H9 (cell line): ENCODE data around the gene CPT1A. TPM values are rescaled to one million over a fixed set of nuclear protein-coding genes. Genes with fewer than 3 reads are reported as not detected.

ENCODE experiments used
- DNase-seq: peaks from one replicate; pipeline ENCODE4 v3.0.0-alpha.2; 2017
- H2AFZ ChIP-seq: one replicate; pipeline ENCODE4 v1.6.1; 2013; ENCODE audit warnings: mild to moderate bottlenecking, low read length, control low read depth, moderate library complexity
- H2AK5ac ChIP-seq: 2 replicates; pipeline ENCODE4 v1.6.1; 2013; ENCODE audit warnings: low read length, control low read depth, mixed read lengths; ENCODE audit not compliant: insufficient read length
- H2BK120ac ChIP-seq: one replicate; pipeline ENCODE4 v1.6.1; 2013; ENCODE audit warnings: low read depth, mild to moderate bottlenecking, low read length, control low read depth, inconsistent platforms; ENCODE audit not compliant: poor library complexity, severe bottlenecking
- H2BK12ac ChIP-seq: 2 replicates; pipeline ENCODE4 v1.6.1; 2013; ENCODE audit warnings: low read length, control low read depth, mixed read lengths, low read depth; ENCODE audit not compliant: insufficient read length
- H2BK15ac ChIP-seq: 2 replicates; pipeline ENCODE4 v1.6.1; 2013; ENCODE audit warnings: low read depth, low read length, control low read depth
- H2BK20ac ChIP-seq: one replicate; pipeline ENCODE4 v1.6.1; 2013; ENCODE audit warnings: low read depth, mild to moderate bottlenecking, low read length, control low read depth, inconsistent platforms; ENCODE audit not compliant: poor library complexity, severe bottlenecking
- H2BK5ac ChIP-seq: 2 replicates; pipeline ENCODE4 v1.6.1; 2013; ENCODE audit warnings: low read length, control low read depth, mixed read lengths; ENCODE audit not compliant: insufficient read length
- H3K14ac ChIP-seq: 2 replicates; pipeline ENCODE4 v1.6.1; 2013; ENCODE audit warnings: low read length, control low read depth; ENCODE audit not compliant: insufficient read depth
- H3K18ac ChIP-seq: 2 replicates; pipeline ENCODE4 v1.6.1; 2013; ENCODE audit warnings: low read depth, mild to moderate bottlenecking, mixed read lengths, low read length, control low read depth; ENCODE audit not compliant: insufficient read length
- H3K23ac ChIP-seq: 2 replicates; pipeline ENCODE4 v1.6.1; 2013; ENCODE audit warnings: low read length, control low read depth, mixed read lengths, low read depth; ENCODE audit not compliant: insufficient read length
- H3K23me2 ChIP-seq: 2 replicates; pipeline ENCODE4 v1.6.1; 2013; ENCODE audit warnings: low read depth, mild to moderate bottlenecking, mixed read lengths, low read length, control low read depth; ENCODE audit not compliant: insufficient read length, poor library complexity, severe bottlenecking
- H3K27ac ChIP-seq: 2 replicates; pipeline ENCODE4 v1.5.1; 2013; ENCODE audit warnings: low read length, control low read depth, mixed read lengths, low read depth; ENCODE audit not compliant: insufficient read length
- H3K27me3 ChIP-seq: 2 replicates; pipeline ENCODE4 v1.6.1; 2013; ENCODE audit warnings: low read length, control low read depth, inconsistent platforms; ENCODE audit not compliant: insufficient read depth
- H3K4ac ChIP-seq: 2 replicates; pipeline ENCODE4 v1.6.1; 2013; ENCODE audit warnings: low read depth, mild to moderate bottlenecking, control low read depth, inconsistent platforms, low read length, moderate library complexity
- H3K4me1 ChIP-seq: 2 replicates; pipeline ENCODE4 v1.6.1; 2013; ENCODE audit warnings: low read length, control low read depth, inconsistent platforms; ENCODE audit not compliant: insufficient read depth
- H3K4me2 ChIP-seq: 2 replicates; pipeline ENCODE4 v1.6.1; 2013; ENCODE audit warnings: low read length, control low read depth, mixed read lengths; ENCODE audit not compliant: insufficient read length, insufficient read depth
- H3K56ac ChIP-seq: 2 replicates; pipeline ENCODE4 v1.6.1; 2013; ENCODE audit warnings: low read depth, mild to moderate bottlenecking, mixed read lengths, low read length, control low read depth; ENCODE audit not compliant: insufficient read length
- H3K79me1 ChIP-seq: 2 replicates; pipeline ENCODE4 v1.6.1; 2013; ENCODE audit warnings: low read depth, mild to moderate bottlenecking, moderate library complexity, low read length, control low read depth, inconsistent platforms; ENCODE audit not compliant: insufficient read depth, poor library complexity, severe bottlenecking
- H3K79me2 ChIP-seq: 2 replicates; pipeline ENCODE4 v1.6.1; 2013; ENCODE audit warnings: low read length, control low read depth, inconsistent platforms; ENCODE audit not compliant: insufficient read depth
- H3K9ac ChIP-seq: 2 replicates; pipeline ENCODE4 v1.6.1; 2013; ENCODE audit warnings: low read length, control low read depth, mixed read lengths; ENCODE audit not compliant: insufficient read length; ENCODE audit errors: extremely low read depth
- H3K9me3 ChIP-seq: one replicate; pipeline ENCODE4 v1.6.1; 2013; ENCODE audit warnings: low read depth, low read length, inconsistent platforms; ENCODE audit not compliant: control insufficient read depth
- H3T11ph ChIP-seq: one replicate; pipeline ENCODE4 v1.6.1; 2013; ENCODE audit warnings: mild to moderate bottlenecking, low read length, control low read depth, inconsistent platforms
- H4K20me1 ChIP-seq: one replicate; pipeline ENCODE4 v1.6.1; 2013; ENCODE audit not compliant: control insufficient read depth, insufficient read length, insufficient read depth
- H4K5ac ChIP-seq: 2 replicates; pipeline ENCODE4 v1.6.1; 2013; ENCODE audit warnings: low read depth, mild to moderate bottlenecking, mixed read lengths, low read length, control low read depth; ENCODE audit not compliant: insufficient read length
- H4K8ac ChIP-seq: replicated peaks from 2 replicates; pipeline ENCODE4 v1.6.1; 2013; ENCODE audit warnings: low read length, control low read depth, mixed read lengths, low read depth; ENCODE audit not compliant: insufficient read length
- H4K91ac ChIP-seq: 2 replicates; pipeline ENCODE4 v1.6.1; 2013; ENCODE audit warnings: low read depth, mild to moderate bottlenecking, moderate library complexity, mixed read lengths, low read length, control low read depth; ENCODE audit not compliant: insufficient read length
- H3K27ac Mint-ChIP-seq, 3 experiments: 2 replicates in 2 of 3; 3 replicates in 1 of 3; pipeline ENCODE4 v1.8.0; 2020 to 2021; ENCODE audit warnings: mixed read lengths in 3 of 3, mild to moderate bottlenecking in 1 of 3, moderate library complexity in 1 of 3
- H3K27me3 Mint-ChIP-seq: 2 replicates; pipeline ENCODE4 v1.8.0; 2021; ENCODE audit warnings: low read depth, mild to moderate bottlenecking, moderate library complexity, mixed read lengths
- H3K36me3 Mint-ChIP-seq, 3 experiments: 2 replicates in 2 of 3; 3 replicates in 1 of 3; pipeline ENCODE4 v1.8.0; 2020 to 2021; ENCODE audit warnings: low read depth in 3 of 3, mixed read lengths in 3 of 3; ENCODE audit not compliant: insufficient read depth in 1 of 3
- H3K4me1 Mint-ChIP-seq, 2 experiments: 2 replicates each; pipeline ENCODE4 v1.8.0; 2020; ENCODE audit warnings: mixed read lengths in 2 of 2
- H3K4me3 Mint-ChIP-seq, 2 experiments: 2 replicates in 1 of 2; 3 replicates in 1 of 2; pipeline ENCODE4 v1.8.0; 2020 to 2021; ENCODE audit warnings: mild to moderate bottlenecking in 2 of 2, mixed read lengths in 2 of 2, moderate library complexity in 1 of 2
- H3K9me3 Mint-ChIP-seq, 2 experiments: 2 replicates in 1 of 2; 3 replicates in 1 of 2; pipeline ENCODE4 v1.8.0; 2020; ENCODE audit warnings: mild to moderate bottlenecking in 2 of 2, mixed read lengths in 2 of 2, moderate library complexity in 1 of 2
- CTCF ChIP-seq: fragments of 200-600 bp; sonication (generic); conservative IDR thresholded peaks from 3 replicates; pipeline ENCODE4 v1.8.0; 2021; ENCODE audit warnings: antibody characterized with exemption, mild to moderate bottlenecking
- WGBS: extraction: QIAGEN DNeasy Blood & Tissue Kit; methylation state at CpG from one replicate; pipeline ENCODE4 v1.1.7; 2013; ENCODE audit warnings: missing lambda C conversion rate, low lambda C conversion rate, mixed read lengths; ENCODE audit not compliant: insufficient read length; ENCODE audit errors: extremely low coverage; 5-methylcytosine and 5-hydroxymethylcytosine counted together
- total RNA-seq: library from RNA; stranded (reverse); gene quantifications from 2 replicates; pipeline ENCODE4 v1.2.1, GENCODE V29; 2021

CPT1A gene
- total RNA-seq, 1 experiment from 2014 or later = 7.5 TPM

GRCh38 chr11:68722143-68722542 is 119.6 kb downstream of the CPT1A start:
- no peak overlapping the region for H3K9ac ChIP-seq
- peaks cover 0 to 5% (median 3%) of the 10 kb centered on the region in 3 experiments; a peak in 3 of 7 replicates for H3K36me3 Mint-ChIP-seq
- H4K8ac ChIP-seq = no peak overlapping the region
- no peak overlapping the region for H2BK20ac ChIP-seq
- H2BK5ac ChIP-seq = no peak overlapping the region
- H3K23me2 ChIP-seq = no peaks in the 10 kb centered on the region
- H3K27me3 Mint-ChIP-seq = no peaks in the 10 kb centered on the region
- H3K27me3 ChIP-seq = no peaks in the 10 kb centered on the region
- no peak overlapping the region for H4K5ac ChIP-seq
- no peak overlapping the region for H4K91ac ChIP-seq
- H2AK5ac ChIP-seq = no peak overlapping the region
- H3K79me1 ChIP-seq = no peaks in the 10 kb centered on the region
- no peak overlapping the region for H2AFZ ChIP-seq
- no peak overlapping the region for H3K27ac Mint-ChIP-seq
- H3T11ph ChIP-seq = no peak overlapping the region
- H2BK120ac ChIP-seq = no peak overlapping the region
- H3K56ac ChIP-seq = no peak overlapping the region
- no peak overlapping the region for H3K23ac ChIP-seq
- no peaks in the 10 kb centered on the region for H3K9me3 ChIP-seq
- H3K4me1 Mint-ChIP-seq = peaks cover 6 to 9% of the 10 kb centered on the region in 2 experiments
- no peak overlapping the region for H3K4ac ChIP-seq
- H3K79me2 ChIP-seq = no peaks in the 10 kb centered on the region
- H3K4me1 ChIP-seq = no peaks in the 10 kb centered on the region; the same call in 1 of the 2 replicates
- no peak for TF ChIP-seq CTCF
- H3K9me3 Mint-ChIP-seq = peaks cover 10 to 12% of the 10 kb centered on the region in 2 experiments
- no peak overlapping the region for H2BK12ac ChIP-seq
- no peak overlapping the region for H3K18ac ChIP-seq
- no peak overlapping the region for H3K27ac ChIP-seq
- no peak overlapping the region for H3K4me2 ChIP-seq
- no peak for DNase-seq
- H4K20me1 ChIP-seq = no peaks in the 10 kb centered on the region
- no peak overlapping the region for H3K14ac ChIP-seq
- H3K4me3 Mint-ChIP-seq = no peak overlapping the region
- H2BK15ac ChIP-seq = no peak overlapping the region
- no CpG with 5 or more reads among the region's 1 CpG for WGBS
